T-helper 2 cell treated with Interferon-gamma antibody and Interleukin-4, amounts not matched to agents 5 μg/mL and 100 μg/mL, for 36 hours (primary cell): ENCODE results near the gene GABRA5.

Experiments
- DNase-seq: peaks from one replicate; pipeline ENCODE4 v3.0.0; 2021; ENCODE audit warnings: low spot score
- H3K27ac Mint-ChIP-seq: one replicate; pipeline ENCODE4 v1.8.0; 2021; ENCODE audit warnings: mild to moderate bottlenecking, mixed read lengths
- H3K27me3 Mint-ChIP-seq: one replicate; pipeline ENCODE4 v1.8.0; 2021; ENCODE audit warnings: low read depth, mixed read lengths
- H3K36me3 Mint-ChIP-seq: one replicate; pipeline ENCODE4 v1.8.0; 2021; ENCODE audit warnings: low read depth, mixed read lengths
- H3K4me1 Mint-ChIP-seq: one replicate; pipeline ENCODE4 v1.8.0; 2021; ENCODE audit warnings: low read depth, mixed read lengths
- H3K4me3 Mint-ChIP-seq: one replicate; pipeline ENCODE4 v1.8.0; 2022; ENCODE audit warnings: mild to moderate bottlenecking, moderate library complexity, mixed read lengths
- H3K9me3 Mint-ChIP-seq: one replicate; pipeline ENCODE4 v1.8.0; 2021; ENCODE audit warnings: mixed read lengths

GABRA5 gene

GRCh38 chr15:26968806-26969205 is 101.9 kb downstream of the GABRA5 start:
- Mint-ChIP-seq H3K36me3 (no peaks in the 10 kb centered on the region), H3K27ac (no peak overlapping the region), H3K4me1 (no peaks in the 10 kb centered on the region), H3K4me3 (no peak overlapping the region), H3K27me3 (peaks cover 11% of the 10 kb centered on the region), H3K9me3 (peaks cover 3% of the 10 kb centered on the region)
- DNase-seq = no peak

GRCh38 chr15:26970712-26971210 is 103.9 kb downstream of the GABRA5 start, which contains the start of gene GABRG3:
Gene GABRG3 (plus strand): TSS chr15:26971181.
- Mint-ChIP-seq H3K27ac (no peak within 1 kb of the TSS), H3K9me3 (peaks cover 3% of the 10 kb centered on the region), H3K4me3 (no peak within 1 kb of the TSS), H3K4me1 (no peaks in the 10 kb centered on the region), H3K27me3 (peaks cover 11% of the 10 kb centered on the region), H3K36me3 (no peaks in the 10 kb centered on the region)
- DNase-seq = no peak

- H3K4me3 Mint-ChIP-seq = no peak overlapping the region
Observed at GRCh38 chr15:26971271-26972018, 104.6 kb downstream of the GABRA5 start.

DNA sequence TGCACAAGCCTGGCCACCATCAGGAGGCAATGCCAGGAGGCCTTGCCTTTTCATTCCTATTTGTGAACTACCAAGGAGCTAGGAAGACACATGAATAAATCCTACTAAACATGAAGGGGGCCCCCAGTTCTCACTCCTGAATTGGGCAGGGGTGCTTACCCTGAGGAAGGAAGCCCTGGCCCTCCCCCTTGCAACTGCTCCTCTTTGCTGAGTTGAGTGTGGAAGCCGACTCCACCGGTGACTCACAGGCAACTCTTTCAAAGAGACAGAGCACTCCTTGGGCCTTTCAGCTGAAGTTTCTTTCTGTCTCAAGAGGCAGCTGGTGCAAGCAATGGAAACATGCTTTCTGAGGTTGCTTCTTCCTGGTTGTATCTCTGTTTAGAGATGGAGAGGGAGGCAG is 105.8 kb downstream of the GABRA5 start:
- Mint-ChIP-seq H3K27ac (no peak overlapping the region), H3K9me3 (no peaks in the 10 kb centered on the region), H3K4me1 (no peaks in the 10 kb centered on the region), H3K4me3 (no peak overlapping the region), H3K27me3 (peaks cover 11% of the 10 kb centered on the region), H3K36me3 (no peaks in the 10 kb centered on the region)
- DNase-seq = no peak

More at GRCh38 chr15:26971271-26972018, 104.6 kb downstream of the GABRA5 start:
- Mint-ChIP-seq H3K27ac (no peak overlapping the region), H3K27me3 (peaks cover 11% of the 10 kb centered on the region), H3K4me1 (no peaks in the 10 kb centered on the region), H3K36me3 (no peaks in the 10 kb centered on the region), H3K9me3 (peaks cover 3% of the 10 kb centered on the region)
- DNase-seq = no peak

DNA sequence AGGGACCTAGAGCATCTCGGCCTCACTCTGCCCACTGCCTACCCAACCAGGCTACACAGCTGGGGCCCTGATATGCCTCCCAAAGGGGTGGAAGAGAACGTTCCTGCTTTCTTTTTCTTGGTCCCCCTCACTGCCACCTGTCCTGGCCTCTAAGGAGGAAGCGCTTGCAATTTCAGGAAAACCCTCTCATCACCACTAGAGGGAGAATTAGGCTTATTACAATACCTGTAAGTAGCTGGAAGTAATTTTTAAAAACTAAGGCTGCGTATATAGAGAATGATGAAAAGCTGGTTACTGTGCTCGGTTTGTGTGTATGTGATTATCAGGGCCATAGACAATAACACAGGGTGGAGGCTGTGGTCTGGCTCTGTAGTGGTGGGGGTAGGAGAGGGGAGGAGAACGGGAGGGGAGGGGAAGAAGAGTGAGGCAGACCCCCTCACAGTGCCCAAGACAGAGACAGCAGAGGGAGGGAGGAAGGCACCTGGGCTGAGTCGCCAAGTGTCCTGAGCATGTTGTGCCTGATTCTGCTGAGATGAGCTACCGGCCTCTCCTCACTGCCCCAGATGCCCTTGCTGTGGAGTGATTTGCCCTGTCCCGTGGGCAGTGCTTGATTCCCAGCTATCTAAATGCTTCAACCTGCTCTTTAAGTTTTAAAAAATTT is 107.4 kb downstream of the GABRA5 start:
- DNase-seq = no peak
- H3K9me3 Mint-ChIP-seq = no peaks in the 10 kb centered on the region
- H3K4me1 Mint-ChIP-seq = no peaks in the 10 kb centered on the region
- no peaks in the 10 kb centered on the region for H3K36me3 Mint-ChIP-seq
- H3K4me3 Mint-ChIP-seq = no peak overlapping the region
- H3K27ac Mint-ChIP-seq = no peak overlapping the region
- H3K27me3 Mint-ChIP-seq = peaks cover 11% of the 10 kb centered on the region

DNA sequence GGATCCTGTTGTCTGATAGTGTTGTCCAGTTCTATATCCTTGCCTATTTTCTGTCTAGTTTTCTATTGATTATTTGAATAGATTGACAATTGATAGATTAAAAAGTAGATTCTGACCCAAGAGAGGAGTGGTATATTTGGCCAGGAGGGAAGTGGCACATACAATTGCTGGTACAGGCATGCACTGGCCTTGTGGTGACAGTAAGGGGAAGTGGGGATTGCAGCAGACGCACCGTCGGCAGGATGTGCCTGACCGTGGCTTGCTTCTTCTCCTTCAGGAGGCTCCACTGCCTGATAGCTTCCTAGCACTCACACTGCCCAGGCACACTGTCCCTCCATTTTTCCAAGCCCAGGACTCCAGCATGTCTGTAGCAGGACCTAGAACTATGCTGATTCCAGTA is 114.6 kb downstream of the GABRA5 start:
- H3K4me3 Mint-ChIP-seq = no peak overlapping the region
- H3K36me3 Mint-ChIP-seq = no peaks in the 10 kb centered on the region
- H3K27ac Mint-ChIP-seq = no peak overlapping the region
- H3K9me3 Mint-ChIP-seq = peaks cover 4% of the 10 kb centered on the region
- H3K4me1 Mint-ChIP-seq = no peaks in the 10 kb centered on the region
- no peak for DNase-seq
- no peaks in the 10 kb centered on the region for H3K27me3 Mint-ChIP-seq

DNA sequence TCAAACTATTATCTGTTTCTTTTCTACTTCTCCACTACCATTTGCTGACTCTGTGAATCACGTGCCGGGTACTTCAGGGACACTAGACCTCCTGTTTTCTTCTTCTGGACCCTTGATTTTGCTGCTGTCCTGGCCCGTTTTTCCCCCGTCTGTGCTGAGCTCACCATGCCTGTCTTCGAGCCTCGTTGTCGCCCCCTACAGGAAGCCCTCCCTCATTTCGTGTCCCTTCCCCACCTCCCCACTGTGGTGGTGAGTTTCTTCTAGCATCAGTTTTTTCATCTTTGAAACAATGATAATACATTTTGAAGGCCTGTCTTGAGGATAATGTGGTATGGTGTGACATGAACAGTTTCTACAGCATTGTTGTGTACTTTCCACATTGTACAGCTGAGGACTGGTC is 117.0 kb downstream of the GABRA5 start:
- Mint-ChIP-seq H3K27me3 (no peaks in the 10 kb centered on the region), H3K36me3 (no peaks in the 10 kb centered on the region), H3K4me3 (no peak overlapping the region), H3K27ac (no peak overlapping the region), H3K9me3 (peaks cover 11% of the 10 kb centered on the region), H3K4me1 (no peaks in the 10 kb centered on the region)
- no peak for DNase-seq

GRCh38 chr15:26985050-26985449 is 118.2 kb downstream of the GABRA5 start:
- no peak overlapping the region for H3K27ac Mint-ChIP-seq

DNA sequence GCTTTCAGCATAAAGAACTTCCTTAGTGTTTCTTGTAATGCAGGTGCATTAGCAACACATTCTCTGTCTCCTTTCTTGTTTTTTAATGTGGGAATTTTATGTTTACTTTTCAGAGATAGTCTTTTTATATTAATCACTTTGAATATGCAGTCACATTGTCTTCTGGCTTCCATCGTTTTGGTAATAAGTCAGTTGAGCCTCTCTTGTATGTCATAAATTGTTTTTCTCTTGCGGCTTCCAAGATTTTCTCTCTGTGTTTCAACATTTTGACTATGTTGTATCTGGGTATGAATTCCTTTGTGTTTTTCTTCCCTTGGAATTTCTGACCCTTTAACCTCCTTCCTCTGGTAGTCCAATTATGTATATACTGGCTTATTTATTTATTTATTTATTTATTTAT is 129.4 kb downstream of the GABRA5 start:
- Mint-ChIP-seq H3K4me3 (no peak overlapping the region), H3K27me3 (no peaks in the 10 kb centered on the region), H3K4me1 (no peaks in the 10 kb centered on the region), H3K27ac (no peak overlapping the region), H3K9me3 (peaks cover 26% of the 10 kb centered on the region), H3K36me3 (no peaks in the 10 kb centered on the region)
- no peak for DNase-seq

More at GRCh38 chr15:26985050-26985449, 118.2 kb downstream of the GABRA5 start:
- no peaks in the 10 kb centered on the region for H3K27me3 Mint-ChIP-seq
- peaks cover 11% of the 10 kb centered on the region for H3K9me3 Mint-ChIP-seq
- H3K4me3 Mint-ChIP-seq = no peak overlapping the region
- H3K4me1 Mint-ChIP-seq = no peaks in the 10 kb centered on the region
- DNase-seq = no peak
- no peaks in the 10 kb centered on the region for H3K36me3 Mint-ChIP-seq
